ENCODE results near the gene KPNA6.

The KPNA6 gene

DNA sequence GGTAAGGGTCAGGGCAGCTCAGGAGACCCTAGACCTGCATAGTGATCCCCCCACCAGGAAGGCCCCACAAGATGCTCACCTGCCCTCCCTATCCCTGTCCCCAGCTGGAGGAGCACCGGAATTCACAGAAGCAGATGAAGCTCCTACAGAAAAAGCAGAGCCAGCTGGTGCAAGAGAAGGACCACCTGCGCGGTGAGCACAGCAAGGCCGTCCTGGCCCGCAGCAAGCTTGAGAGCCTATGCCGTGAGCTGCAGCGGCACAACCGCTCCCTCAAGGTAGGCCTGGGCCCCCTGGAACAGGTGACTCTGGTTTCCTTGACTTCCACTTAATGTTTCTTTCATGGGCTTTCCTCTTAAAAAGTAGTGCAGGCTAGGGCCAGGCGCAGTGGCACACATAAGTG, 80.0 kb downstream of the KPNA6 start:
- DNase-seq (ENCODE audit: low spot score), result no peak

DNA sequence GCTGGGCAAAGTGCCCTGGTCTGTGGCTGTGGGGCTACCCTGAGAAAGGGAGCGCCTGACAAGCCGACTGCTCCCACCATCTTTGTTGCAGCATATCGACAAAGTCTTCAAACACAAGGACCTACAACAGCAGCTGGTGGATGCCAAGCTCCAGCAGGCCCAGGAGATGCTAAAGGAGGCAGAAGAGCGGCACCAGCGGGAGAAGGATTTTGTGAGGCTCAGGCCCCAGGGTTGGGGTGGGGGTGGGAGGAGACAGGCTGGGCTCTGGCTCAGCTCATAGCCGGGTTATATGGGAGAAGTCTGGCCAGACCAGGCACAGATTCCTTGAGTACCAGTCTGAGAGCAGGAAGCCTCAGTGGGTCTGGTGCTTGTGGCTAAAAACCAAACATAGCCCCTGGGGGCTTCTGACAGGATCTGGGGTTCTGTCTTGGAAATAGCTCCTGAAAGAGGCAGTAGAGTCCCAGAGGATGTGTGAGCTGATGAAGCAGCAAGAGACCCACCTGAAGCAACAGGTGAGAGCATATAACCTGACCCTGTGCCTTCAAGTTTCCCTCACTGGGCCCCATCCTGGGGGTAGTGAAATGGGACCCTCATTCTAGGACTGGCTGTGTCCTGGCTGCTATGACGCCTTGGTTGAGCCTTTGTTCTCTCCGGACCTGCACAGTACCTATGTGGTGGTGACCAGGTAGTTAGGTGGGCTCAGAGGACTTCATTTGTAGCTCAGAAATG, 84.5 kb downstream of the KPNA6 start:
- no peak for DNase-seq (ENCODE audit: low spot score)

GRCh38 chr1:32194984-32195383, 87.1 kb downstream of the KPNA6 start:
- DNase-seq (ENCODE audit: low spot score), result no peak

- DNase-seq (ENCODE audit: low spot score), result no peak
Measured at GRCh38 chr1:32195531-32195930, 87.7 kb downstream of the KPNA6 start.

DNA sequence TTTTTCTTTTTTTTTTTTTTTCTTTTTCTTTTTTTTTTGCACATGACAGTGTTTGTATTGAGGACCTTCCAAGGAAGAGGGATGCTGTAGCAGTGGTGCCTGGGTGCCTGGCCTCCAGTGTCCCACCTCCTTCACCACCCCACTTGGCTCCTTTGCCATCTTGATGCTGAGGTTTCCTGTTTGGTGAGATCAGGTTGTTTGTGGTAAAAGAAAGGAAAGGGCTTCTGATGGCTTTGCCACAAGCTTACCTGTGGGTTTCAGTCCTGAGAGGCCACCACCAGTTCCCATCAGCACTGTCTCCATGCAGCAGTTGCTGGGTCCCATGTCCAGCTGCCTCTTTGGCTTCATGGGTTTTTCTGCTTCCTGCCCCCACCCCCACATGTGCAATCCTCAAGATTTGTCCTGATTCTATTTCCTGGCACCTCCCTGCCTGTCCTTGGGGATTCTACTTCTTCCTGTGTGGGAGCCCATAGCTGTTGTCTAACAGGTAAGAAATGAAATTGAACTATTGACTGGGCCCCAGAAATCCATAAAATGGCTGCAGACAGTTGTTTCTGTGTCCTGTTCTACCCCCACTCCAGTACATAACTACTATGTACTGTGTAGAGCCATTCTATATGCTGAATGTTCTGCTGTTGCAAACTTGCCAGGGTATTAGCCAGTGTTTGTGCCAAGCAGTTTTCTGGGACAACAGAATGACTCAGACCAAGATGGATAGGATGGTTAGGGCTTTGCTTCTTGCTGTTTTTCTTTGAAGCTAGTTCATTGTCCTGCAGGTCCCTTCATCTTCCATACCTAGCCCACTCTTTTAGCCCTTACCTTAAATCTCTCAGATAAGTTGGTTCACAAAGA, 88.3 kb downstream of the KPNA6 start:
- no peak for DNase-seq (ENCODE audit: low spot score)

GRCh38 chr1:32197074-32197473, 89.2 kb downstream of the KPNA6 start:
- DNase-seq (ENCODE audit: low spot score), result no peak

DNA sequence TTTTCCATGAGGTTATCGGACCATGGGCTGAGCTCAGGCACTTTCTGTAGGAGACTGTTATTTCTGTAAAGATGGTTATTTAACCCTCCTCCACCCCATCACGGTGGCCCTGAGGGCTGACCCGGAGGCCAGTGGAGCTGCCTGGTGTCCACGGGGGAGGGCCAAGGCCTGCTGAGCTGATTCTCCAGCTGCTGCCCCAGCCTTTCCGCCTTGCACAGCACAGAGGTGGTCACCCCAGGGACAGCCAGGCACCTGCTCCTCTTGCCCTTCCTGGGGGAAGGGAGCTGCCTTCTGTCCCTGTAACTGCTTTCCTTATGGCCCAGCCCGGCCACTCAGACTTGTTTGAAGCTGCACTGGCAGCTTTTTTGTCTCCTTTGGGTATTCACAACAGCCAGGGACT, 90.0 kb downstream of the KPNA6 start:
- no peak for DNase-seq (ENCODE audit: low spot score)

DNA sequence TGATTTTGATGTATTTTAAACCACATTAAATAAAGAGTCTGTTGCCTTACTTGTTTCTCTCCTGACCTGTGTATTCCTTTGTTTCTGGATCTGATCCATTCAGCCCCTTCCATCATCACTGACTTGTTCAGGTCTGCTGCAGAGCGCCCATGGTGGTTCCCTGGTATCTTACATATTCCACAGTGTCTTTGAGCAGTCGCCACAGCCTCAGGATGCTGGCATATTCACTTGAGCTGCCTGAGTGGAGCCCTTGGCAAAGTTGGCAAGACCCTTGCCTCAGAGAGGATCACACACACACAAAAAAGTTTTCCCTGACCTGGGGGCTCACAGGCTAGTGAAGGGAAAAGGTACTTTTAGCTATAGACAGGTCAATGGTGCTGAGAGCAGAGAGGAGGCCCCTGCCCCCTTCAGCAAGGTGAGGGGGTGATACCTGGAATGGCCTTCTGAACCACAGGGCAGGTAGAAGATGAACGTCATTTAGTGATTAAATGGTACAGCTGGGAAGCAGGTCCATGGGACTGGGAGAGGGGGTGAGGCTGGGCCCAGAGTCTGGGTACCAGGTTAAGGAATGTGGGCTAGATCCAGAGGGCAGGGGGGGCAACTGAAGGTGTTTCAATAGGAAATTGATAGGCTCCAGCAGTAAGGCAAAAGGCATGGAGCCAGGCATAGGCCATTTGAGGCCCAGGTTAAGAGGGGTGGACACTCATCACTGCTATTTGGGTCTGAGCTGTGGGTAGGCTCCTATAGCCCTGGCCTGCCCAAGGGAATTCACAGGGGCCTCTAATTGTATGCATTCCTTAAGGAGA, 90.6 kb downstream of the KPNA6 start:
- DNase-seq (ENCODE audit: low spot score), result no peak

GRCh38 chr1:32199043-32199716, 91.3 kb downstream of the KPNA6 start:
- DNase-seq (ENCODE audit: low spot score), result no peak

GRCh38 chr1:32199717-32200072, 91.8 kb downstream of the KPNA6 start:
- no peak for DNase-seq (ENCODE audit: low spot score)

GRCh38 chr1:32200226-32201010, 92.6 kb downstream of the KPNA6 start, which contains the start of gene CCDC28B:
CCDC28B (plus strand) TSS chr1:32200595; CDS start chr1:32201936, 1,341 bp downstream.
- peak; percentile 75 for DNase-seq (ENCODE audit: low spot score)

DNA sequence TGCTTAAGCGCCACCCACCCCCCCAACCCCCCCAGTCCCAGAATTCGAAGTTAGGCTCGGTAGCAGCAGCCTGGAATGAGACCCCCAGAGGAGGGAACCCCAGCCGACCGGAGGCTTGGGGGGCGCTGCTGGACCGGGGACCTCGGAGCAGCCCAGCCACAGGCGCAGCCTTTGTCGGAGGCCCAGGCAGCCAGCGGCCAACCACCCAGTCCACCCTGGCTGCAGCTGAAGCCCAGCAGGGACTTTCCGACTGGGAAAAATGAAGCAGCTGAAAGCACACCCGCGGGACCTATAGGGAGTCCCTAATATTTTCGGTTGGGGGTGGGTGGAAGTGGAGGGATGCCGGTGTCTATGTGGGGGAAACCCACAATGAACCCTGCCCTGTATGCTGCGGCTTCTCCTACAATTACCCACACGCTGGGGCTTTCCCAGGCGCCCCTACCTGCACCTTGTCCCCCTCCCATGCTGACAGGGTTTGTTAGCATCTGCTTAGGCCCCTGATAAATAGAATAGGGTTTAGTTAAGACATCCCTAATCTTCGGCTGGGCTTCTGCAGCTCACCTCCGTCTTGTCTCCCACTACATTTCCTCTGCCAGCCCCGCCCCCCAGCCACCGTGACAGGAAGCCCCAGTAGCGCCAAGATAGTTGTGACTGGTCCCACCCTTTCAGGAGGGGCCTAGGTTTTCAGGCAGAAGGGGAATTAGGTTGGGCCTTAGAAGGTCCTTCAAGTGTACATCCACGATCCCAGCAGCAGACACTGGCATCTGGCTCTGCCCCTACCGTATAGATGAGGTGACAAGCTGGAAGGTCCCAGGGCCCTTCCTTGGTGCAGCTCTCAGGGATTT, 93.4 kb downstream of the KPNA6 start:
- DNase-seq (ENCODE audit: low spot score), result no peak

GRCh38 chr1:32204943-32205361, 97.1 kb downstream of the KPNA6 start:
- no peak for DNase-seq (ENCODE audit: low spot score)

GRCh38 chr1:32205401-32206370, 97.8 kb downstream of the KPNA6 start, which contains the start of gene IQCC:
IQCC (plus strand) TSS chr1:32205671; CDS start chr1:32205682, 11 bp downstream.
- peak; percentile 78 for DNase-seq (ENCODE audit: low spot score)

GRCh38 chr1:32208469-32208868, 100.6 kb downstream of the KPNA6 start:
- DNase-seq (ENCODE audit: low spot score), result no peak

DNA sequence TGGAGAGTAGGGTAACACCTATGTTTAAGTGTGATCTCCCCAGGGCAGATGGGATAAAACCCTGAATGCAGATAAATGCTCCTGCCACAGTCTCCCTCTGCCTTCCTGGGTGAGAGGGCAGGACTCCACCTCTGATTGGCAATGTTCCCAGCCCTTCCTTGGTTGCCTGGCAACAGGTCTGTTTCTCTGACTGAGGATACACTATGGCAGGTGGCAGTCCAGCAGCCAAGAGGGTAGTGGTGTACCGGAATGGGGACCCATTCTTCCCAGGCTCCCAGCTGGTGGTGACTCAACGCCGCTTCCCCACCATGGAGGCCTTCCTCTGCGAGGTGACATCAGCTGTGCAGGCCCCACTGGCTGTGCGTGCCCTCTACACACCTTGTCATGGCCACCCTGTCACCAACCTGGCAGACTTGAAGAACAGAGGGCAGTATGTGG, 101.1 kb downstream of the KPNA6 start, which contains the start of gene DCDC2B:
Gene DCDC2B (plus strand): TSS at position 199 of the 438 bp plus-strand sequence. CDS start 5 bp downstream, at position 204.
- no peak for DNase-seq (ENCODE audit: low spot score)

DNA sequence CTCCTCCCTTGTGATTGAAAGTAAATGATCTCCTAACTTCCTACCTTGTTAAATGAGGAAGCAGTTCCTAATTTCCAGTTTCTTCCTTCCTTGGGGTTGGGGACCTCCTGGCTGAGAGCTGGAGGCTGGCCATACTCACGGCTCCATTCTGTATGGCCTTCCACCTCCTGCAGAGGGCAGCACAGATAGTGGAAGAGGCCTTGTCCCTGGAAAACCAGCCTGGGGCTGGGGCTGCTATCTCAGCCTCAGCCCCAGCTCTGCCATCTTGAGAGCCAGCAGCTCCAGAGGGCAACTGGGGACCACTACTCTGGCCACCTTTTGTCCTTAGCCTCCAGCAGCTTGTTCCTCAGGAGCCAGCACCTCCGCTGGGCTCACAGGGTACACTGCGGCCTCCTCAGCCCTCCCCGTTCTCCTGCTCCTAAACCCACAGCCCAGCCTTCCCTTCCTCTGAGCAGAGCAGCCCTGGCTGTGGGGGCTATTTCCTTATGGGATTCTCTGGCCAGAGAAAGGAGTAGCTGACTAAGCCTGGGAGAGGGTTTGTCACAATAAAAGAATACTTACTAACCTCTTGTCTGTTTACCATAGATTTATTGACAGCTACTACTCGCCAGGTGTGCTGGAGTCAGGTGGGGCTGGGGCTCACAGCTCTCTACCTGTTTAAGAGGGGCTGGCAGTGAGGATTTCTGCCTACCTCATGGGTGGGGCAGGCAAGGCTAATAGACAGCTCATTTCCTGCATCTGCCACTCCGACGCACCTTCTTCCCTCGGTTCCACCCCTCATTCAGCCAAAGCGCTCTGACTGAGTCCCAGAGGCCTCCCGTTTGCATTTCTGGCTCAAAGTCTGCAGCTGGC, 108.0 kb downstream of the KPNA6 start:
- peak; percentile 76 for DNase-seq (ENCODE audit: low spot score)

DNA sequence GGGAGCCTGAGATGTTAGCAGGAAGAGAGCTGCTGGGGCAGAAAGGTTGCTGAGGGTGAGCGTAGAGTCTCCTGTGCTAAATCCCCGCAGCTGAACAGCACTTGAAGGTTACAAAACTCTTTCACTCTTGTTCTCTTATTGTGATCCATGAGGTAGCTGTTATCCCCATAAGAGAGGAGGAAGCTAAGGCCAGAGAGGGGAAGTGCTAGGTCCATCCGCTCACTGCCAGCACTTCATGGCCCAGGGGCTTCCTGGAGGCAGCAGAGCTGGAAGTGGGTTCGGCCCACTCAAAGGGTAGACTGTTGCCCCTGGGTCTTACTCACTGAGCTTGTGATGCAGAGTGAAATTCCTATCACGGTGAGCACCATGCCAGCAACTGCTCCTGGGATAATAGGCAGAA, 108.7 kb downstream of the KPNA6 start:
- DNase-seq (ENCODE audit: low spot score), result no peak

All from HuH-7.5 (cell line).